Astrocyte of the spinal cord (primary cell): ENCODE measurements around the gene LIMS2.

Source experiments
- DNase-seq: peaks from one replicate; pipeline ENCODE4 v3.0.0; 2011; ENCODE audit warnings: low read depth, low spot score
- H3K4me3 ChIP-seq: 2 replicates; pipeline ENCODE4 v1.5.1; 2011; ENCODE audit warnings: low read depth, mild to moderate bottlenecking, low read length, moderate library complexity
- in situ Hi-C: cut with HindIII; loops from 2 replicates; pipeline ENCODE4 v1.10.0; 2017; ENCODE audit warnings: low sequenced_read_pairs
- TF ChIP-seq, protein P1 (sequence below): IDR thresholded peaks from 2 replicates; pipeline ENCODE4 v1.5.1; 2012; ENCODE audit warnings: low read depth, mild to moderate bottlenecking, low read length, inconsistent platforms

Gene LIMS2

DNA sequence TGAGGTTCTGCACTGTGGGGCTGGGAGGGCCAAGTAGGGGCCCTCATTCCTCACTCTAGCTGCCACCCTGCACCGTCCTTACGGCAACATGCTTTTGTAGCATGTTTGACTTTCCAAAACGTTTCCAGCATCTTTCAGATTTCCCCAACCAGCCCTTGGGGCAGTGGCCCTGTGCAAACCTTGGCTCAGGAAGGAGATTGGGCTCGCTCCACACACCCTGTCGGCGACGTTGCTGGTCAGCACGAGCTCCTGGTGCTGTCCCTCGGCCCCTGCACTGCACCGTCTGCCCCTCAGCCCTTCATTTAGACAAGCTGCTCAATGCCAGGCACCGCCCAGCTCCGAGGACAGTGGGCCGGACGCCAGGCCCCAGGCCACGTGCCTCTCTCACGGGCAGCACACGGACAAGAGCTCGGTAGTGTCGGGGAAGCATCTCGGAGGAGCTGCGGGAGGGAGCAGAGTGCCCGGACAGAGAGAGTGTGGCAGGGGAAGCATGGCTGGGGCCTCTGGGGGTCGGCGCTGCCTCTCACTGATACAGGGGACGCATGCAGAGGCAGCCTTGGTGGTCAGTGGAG is 22.5 kb downstream of the LIMS2 start:
- no peak for DNase-seq
- in situ Hi-C loops, result no loop called here
- TF ChIP-seq, protein P1, sequence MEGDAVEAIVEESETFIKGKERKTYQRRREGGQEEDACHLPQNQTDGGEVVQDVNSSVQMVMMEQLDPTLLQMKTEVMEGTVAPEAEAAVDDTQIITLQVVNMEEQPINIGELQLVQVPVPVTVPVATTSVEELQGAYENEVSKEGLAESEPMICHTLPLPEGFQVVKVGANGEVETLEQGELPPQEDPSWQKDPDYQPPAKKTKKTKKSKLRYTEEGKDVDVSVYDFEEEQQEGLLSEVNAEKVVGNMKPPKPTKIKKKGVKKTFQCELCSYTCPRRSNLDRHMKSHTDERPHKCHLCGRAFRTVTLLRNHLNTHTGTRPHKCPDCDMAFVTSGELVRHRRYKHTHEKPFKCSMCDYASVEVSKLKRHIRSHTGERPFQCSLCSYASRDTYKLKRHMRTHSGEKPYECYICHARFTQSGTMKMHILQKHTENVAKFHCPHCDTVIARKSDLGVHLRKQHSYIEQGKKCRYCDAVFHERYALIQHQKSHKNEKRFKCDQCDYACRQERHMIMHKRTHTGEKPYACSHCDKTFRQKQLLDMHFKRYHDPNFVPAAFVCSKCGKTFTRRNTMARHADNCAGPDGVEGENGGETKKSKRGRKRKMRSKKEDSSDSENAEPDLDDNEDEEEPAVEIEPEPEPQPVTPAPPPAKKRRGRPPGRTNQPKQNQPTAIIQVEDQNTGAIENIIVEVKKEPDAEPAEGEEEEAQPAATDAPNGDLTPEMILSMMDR, result no peak
- no peak overlapping the region for H3K4me3 ChIP-seq

DNA sequence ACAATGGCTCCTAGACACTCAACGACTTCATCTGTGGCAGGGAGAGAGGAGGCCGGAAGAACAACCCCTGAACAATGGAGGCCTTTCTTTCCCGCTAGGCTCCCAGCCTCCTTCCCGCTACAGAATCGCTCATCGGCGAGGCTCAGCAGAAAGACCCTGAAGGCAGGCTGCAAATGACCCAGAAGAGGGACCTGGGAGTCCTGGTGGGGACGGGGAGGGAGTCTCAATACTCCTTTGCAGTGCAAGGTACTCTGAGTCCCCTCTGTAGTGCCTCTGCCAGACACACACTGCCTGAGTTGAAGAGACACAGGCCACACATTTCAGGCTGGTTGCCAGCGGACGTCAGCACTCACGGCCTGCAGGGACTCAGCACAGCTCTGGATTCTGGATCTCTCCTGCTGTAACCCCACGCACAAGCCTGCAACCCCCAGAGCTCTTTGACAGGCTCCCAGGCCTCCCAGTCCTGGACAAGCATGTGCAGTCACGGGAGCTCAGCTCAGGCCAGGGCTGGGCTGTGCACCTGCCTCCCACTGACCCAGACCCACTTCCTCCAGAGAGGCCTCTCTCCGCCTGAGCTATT is 23.3 kb downstream of the LIMS2 start:
- TF ChIP-seq, protein P1, result no peak
- DNase-seq, result no peak
- H3K4me3 ChIP-seq, result no peak overlapping the region
- in situ Hi-C loops, result no loop called here

DNA sequence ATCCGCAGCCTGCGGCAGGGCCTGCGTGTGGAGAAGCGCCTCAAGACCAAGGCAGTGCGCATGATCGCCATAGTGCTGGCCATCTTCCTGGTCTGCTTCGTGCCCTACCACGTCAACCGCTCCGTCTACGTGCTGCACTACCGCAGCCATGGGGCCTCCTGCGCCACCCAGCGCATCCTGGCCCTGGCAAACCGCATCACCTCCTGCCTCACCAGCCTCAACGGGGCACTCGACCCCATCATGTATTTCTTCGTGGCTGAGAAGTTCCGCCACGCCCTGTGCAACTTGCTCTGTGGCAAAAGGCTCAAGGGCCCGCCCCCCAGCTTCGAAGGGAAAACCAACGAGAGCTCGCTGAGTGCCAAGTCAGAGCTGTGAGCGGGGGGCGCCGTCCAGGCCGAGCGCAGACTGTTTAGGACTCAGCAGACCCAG is 23.9 kb downstream of the LIMS2 start:
- no peak for DNase-seq
- no peak overlapping the region for H3K4me3 ChIP-seq
- TF ChIP-seq, protein P1, result no peak
- in situ Hi-C loops, result no loop called here

DNA sequence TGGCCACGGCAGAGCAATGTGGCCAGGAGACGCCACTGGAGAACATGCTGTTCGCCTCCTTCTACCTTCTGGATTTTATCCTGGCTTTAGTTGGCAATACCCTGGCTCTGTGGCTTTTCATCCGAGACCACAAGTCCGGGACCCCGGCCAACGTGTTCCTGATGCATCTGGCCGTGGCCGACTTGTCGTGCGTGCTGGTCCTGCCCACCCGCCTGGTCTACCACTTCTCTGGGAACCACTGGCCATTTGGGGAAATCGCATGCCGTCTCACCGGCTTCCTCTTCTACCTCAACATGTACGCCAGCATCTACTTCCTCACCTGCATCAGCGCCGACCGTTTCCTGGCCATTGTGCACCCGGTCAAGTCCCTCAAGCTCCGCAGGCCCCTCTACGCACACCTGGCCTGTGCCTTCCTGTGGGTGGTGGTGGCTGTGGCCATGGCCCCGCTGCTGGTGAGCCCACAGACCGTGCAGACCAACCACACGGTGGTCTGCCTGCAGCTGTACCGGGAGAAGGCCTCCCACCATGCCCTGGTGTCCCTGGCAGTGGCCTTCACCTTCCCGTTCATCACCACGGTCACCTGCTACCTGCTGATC is 24.4 kb downstream of the LIMS2 start:
- H3K4me3 ChIP-seq, result no peak overlapping the region
- DNase-seq, result no peak
- in situ Hi-C loops, result no loop called here
- TF ChIP-seq, protein P1, result no peak

DNA sequence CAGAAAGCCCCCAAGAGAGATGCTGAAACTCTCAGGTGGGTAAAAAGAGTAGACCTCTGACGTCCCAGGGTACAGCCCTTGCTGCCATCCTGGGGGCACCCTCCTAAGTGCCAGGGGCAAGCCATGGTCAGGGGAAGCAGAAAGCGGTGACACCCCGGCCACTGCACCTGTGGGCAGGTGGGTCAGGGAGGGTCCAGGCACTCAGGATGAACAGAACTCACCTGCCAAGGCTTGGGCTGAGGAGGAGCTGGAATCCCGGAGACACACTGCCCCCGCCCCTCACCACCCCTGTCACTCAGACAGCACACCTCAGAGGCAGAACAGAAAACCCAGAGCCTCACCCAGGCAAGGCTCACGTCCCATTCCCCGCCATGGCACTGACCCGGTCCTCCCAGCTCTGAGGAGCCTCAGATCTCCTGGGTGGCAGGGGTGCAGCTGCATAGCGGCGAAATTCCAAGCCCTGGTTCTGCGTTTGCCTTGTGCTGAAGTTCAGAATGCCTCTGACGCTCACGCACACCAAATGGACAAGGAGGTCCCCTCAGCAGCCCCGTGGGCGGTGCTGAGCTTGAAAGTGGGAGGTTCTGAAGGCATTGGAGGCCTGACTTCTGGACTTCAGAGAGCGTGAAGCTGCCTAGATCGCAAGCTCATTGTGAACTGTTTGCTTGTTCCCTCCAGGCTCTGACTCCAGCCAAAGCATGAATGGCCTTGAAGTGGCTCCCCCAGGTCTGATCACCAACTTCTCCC is 25.1 kb downstream of the LIMS2 start:
- TF ChIP-seq, protein P1, result no peak
- DNase-seq, result no peak
- in situ Hi-C loops, result no loop called here
- H3K4me3 ChIP-seq, result no peak overlapping the region

DNA sequence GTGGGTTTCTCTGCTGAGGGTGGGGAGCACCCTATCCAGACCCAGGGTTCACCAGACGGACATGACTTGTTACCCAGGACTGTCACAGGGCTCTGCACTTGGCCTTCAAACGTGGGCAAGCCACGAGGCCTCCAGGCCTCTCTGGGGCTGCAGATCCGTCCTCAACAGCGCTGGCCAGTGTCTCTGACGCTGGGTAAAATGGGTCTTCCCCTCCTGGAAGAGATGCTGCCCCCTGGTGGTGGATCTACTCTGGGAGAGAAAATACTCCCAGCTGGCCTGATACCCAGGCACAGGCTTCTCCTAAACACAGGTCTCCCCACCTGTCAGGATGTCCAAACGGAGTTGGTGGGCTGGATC is 25.7 kb downstream of the LIMS2 start:
- H3K4me3 ChIP-seq, result no peak overlapping the region
- in situ Hi-C loops, result no loop called here
- peak; percentile 75 for DNase-seq
- TF ChIP-seq, protein P1, result peak; percentile 88
